ENCODE measurements around the gene CFAP46.
"Not testable (repeated sequence)": the region's sequence is repeated elsewhere in the genome, so short reads cannot be mapped to it uniquely, and the experiment has no call there.

Gene CFAP46

GRCh38 chr10:132912713-132913558 is 29.4 kb downstream of the CFAP46 start:
- DNase-seq: no peak

- no peak for DNase-seq
Observed at GRCh38 chr10:132912225-132912712, 30.1 kb downstream of the CFAP46 start.

GRCh38 chr10:132911786-132912097 is 30.6 kb downstream of the CFAP46 start:
- DNase-seq: no peak

GRCh38 chr10:132910901-132911785 is 31.2 kb downstream of the CFAP46 start:
- no peak for DNase-seq

DNA sequence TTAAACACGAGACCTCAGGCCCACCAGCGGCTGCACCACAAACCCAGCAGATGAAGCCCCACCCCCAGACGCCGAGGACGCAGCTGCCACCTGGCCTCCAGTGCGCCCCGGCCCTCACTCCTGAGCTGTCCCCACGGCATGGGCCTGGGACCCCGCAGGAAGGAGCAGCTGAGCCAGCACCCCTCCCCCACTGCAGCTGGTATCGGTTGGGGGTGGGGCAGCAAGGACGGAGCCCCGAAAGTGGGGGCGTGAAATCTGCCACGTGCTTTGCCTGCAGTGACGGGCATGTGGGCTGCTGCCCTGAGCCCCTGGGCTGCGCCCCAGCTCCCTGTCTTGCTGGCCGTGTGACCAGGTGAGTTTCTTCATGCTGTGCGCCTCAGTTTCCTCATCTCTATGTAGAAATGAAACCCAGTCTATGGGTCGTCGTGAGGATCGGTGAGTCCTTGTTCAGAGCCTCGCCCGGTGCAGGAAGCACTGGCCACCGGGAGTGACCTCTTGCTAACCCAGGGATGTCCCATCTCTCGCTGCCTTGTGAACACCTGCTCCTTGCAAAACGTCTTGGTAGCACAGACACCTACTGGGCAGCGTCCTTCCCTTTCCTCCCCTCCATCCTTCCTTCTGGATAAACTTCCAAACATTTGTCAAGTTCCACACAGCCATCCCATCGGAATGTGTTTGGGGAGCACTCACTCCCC is 32.0 kb downstream of the CFAP46 start:
- DNase-seq: no peak

- DNase-seq: no peak
Observed at GRCh38 chr10:132909491-132910071, 32.8 kb downstream of the CFAP46 start.

DNA sequence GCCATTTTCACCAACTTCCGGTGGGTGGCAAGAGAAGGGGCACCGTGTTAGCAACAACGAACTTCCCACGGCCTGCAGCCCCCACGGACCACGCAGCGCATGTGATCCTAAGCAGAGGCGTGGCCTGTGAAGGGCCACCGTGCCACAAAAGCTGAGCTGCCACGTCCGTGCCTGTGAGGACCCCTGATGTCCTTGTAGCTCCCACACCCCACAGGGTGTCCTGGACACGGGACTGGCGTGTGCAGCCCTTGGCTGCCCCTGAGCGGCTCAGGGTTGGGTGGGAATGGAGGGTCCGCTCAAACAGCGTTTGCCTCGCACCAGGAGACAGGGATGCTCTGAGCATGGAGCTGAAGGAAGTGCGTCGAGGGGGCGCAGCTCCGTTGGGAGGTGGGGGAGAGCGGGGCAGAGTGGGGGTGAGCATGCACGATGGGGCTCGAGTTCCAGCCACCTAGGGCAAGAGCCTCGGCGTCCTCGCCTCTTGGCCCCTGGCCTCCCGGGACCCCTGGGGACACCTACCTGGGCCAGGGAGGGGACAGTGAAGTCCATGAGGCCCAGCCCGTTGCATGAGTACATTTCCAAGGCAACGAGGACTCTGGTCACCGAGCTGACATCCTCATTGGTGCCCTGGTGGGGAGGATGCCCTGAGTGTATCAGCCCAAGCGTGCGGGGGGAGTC is 33.6 kb downstream of the CFAP46 start:
- DNase-seq: no peak

GRCh38 chr10:132907821-132908620 is 34.3 kb downstream of the CFAP46 start:
- DNase-seq: no peak

GRCh38 chr10:132906836-132907235 is 35.5 kb downstream of the CFAP46 start:
- DNase-seq: no peak

- DNase-seq: no peak
Observed at GRCh38 chr10:132906106-132906505, 36.3 kb downstream of the CFAP46 start.

DNA sequence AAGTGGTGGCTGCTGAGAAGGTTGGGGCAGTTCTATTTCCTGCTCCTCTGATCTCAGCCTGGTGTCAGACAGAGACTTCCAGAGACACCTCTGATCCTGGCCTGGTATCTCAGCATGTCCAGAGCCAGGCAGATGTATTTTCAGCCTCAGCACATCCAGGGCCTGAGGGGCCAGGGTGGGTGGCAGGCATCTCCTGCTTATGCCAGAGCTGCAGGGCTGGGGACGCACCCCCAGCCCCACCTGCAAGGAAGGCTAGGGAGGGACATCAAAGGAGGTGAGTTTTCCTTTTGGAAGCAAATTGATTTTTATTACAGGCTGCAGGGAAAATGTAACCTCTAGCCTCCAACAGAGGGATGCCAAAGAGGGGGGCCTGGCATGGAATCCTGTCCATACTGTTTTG is 36.7 kb downstream of the CFAP46 start:
- no peak for DNase-seq

GRCh38 chr10:132904814-132905649 is 37.3 kb downstream of the CFAP46 start:
- DNase-seq: no peak

- DNase-seq: peak in 1 of 2 donors; percentile 13
Observed at GRCh38 chr10:132904181-132904813, 38.1 kb downstream of the CFAP46 start.

DNA sequence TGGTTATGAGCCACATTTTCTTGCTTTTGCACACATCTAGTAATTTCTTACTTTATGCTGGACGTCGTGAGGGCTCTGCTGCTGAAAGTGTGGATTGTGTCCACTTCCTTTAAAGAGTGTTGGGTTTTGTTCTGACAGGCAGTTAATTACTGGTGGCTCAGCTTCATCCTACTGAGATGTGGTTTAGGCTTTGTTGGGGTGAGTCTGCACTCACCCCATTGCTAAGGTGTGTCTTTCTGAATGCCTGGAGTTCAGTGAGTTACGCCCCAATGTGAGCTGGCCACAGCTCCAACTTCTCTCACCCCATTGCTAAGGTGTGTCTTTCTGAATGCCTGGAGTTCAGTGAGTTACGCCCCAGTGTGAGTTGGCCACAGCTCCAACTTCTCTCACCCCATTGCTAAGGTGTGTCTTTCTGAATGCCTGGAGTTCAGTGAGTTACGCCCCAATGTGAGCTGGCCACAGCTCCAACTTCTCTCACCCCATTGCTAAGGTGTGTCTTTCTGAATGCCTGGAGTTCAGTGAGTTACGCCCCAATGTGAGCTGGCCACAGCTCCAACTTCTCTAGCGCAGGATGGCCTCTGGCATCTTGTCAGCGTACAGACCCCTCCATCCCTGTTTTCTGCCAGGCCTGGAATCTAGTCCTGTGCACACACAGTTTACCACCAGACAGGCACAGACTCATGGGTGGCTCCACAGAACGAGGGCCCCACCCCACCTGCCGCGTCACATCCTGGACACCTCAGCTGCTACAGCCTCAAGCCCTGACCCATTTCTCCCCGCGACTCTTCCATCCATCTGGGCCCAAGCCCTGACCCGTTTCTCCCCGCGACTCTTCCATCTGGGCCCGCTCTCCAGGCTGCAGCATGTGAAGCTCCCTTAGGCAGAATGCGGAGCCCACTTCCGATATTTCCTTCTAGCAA is 39.5 kb downstream of the CFAP46 start:
- not testable (repeated sequence) for DNase-seq

- no peak for DNase-seq
Observed at GRCh38 chr10:132901351-132901750, 41.0 kb downstream of the CFAP46 start.

DNA sequence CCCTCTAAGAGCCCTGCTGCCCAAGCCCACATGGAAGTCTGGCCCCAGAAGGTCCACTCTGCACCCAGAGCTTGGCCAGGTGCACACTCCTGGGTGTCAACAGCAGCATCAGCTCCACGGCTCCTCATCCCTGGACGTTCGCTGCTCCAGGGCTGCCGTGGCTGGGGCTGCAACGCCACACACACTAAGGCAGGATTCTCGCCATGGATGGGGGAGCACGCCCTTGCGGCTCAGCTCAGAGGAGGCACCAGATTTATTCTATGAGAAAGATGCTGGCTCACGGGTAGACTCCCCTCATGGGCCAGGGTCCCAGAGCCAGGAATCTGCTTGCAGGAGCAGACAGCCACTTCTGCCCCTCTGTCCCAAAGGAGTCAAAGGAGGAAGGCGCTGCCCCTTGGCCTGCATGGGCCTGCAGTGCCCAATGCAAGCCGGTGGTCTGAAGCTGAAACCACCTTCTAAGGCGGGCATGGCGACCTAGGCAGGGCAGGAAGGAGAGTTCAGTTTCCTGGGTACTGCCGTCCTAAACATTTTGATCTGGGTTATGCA is 42.1 kb downstream of the CFAP46 start:
- DNase-seq: no peak

DNA sequence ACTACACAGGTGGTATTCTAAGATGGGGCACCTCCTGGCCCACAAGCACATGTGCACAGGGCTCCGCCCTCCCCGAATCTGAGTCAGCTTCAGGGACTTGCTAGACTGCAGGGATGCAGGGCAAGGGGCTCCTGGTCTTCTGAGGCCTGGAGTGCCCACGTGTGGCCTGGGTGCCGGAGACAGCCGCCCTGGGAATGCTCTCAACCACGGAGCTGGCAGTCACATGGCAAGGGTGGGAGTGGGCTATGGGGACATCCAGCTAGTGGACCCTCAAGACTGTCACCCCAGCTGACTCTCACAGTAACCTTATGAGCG is 42.7 kb downstream of the CFAP46 start:
- DNase-seq: no peak

GRCh38 chr10:132899054-132899750 is 43.2 kb downstream of the CFAP46 start:
- no peak for DNase-seq

Data from CD4-positive, alpha-beta T cell treated with Interferon alpha-2 for 1 hour (primary cell).